Measurements from ENCODE around the gene FANCC.

DNA sequence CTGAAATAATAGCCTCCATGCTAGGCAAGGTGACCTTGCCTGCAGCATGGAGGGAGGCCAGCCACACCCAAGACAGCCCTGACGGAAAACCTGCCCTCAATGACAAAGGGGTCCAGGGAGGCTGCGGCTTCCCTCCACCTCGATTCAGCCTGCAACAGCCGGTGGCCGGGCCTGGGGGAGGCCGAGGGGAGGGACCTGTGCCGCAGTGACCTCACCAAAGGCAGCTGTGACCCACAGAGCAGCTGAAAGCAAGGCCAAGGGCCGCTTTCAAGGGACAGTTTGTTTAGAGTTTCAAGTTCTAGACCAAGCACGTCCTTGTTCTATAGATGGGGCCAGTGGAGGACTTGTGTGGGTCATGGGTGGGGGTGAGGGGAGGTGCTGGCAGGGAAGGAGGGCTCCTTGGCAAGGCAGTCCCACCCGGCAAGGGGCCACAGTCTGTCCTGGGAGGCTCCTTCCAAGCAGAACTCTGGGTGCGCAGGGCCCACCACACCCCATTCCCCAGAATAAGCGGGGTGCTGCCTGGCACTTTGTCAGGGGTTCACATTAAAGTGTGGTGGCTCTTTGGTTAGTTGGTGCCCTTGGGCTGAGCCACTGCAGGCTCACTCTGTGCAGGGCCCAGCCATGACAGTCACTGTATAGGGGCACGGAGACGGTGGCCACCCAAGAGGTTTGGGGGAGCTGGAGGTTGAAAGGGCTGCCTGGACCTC is 226.5 kb downstream of the FANCC start:
- no peak for TF ChIP-seq CTCF (IDR thresholded peaks at IDR 0.05; ENCODE audit: poor library complexity)
- no peak for TF ChIP-seq EZH2 (IDR thresholded peaks at IDR 0.05; ENCODE audit: borderline replicate concordance)
- no peak for TF ChIP-seq EZH2phosphoT487 (IDR thresholded peaks at IDR 0.05; ENCODE audit: low read depth, severe bottlenecking, unreplicated experiment)
